ENCODE measurements around the gene YWHAE. TPM values are rescaled to one million over a fixed set of nuclear protein-coding genes. Genes with fewer than 3 reads are reported as not detected.

Gene YWHAE
- total and polyA plus RNA-seq, 9 of the 15 experiments (the other 6 are each of a cell fraction or from before 2014, with no cell fraction given), result 184 to 727 (median 448) TPM

GRCh38 chr17:1362964-1363363 is 37.1 kb downstream of the YWHAE start:
- DNase-seq (ENCODE audit: extremely low read depth in 1 of 4, low spot score in 3 of 4) (no peak), FAIRE-seq (no peak), ATAC-seq (no peak)
- Histone ChIP-seq H3K27me3 (ENCODE audit: control insufficient read depth in 2 of 2, insufficient read depth in 2 of 2, low read length in 2 of 2) (no peaks in the 10 kb centered on the region), H2AFZ (ENCODE audit: low read depth, low read length) (no peak overlapping the region), H3K9me1 (ENCODE audit: control insufficient read depth, insufficient read depth, low read length) (no peaks in the 10 kb centered on the region), H3K27ac (ENCODE audit: extremely low read depth, low read depth, low read length) (no peak overlapping the region), H3K9me3 (replicated peaks; ENCODE audit: control insufficient read depth, insufficient read depth, low read depth, low read length) (no peaks in the 10 kb centered on the region), H3K4me3 (no peak overlapping the region), H4K20me1 (replicated peaks; ENCODE audit: control insufficient read depth, insufficient read depth, low read length) (peaks cover 34% of the 10 kb centered on the region), H3K4me1 (replicated peaks in 1 of 2; ENCODE audit: control insufficient read depth in 2 of 2, insufficient read depth in 2 of 2, low read length in 2 of 2) (no peaks in the 10 kb centered on the region; a peak in 1 of 5 replicates), H3K4me2 (ENCODE audit: insufficient read depth, low read length) (no peak overlapping the region), H3K79me2 (ENCODE audit: control insufficient read depth, insufficient read depth, low read length) (peaks cover 87% of the 10 kb centered on the region), H3K36me3 (ENCODE audit: control insufficient read depth, insufficient read depth, low read length) (peaks cover 71% of the 10 kb centered on the region), H3K9ac (ENCODE audit: insufficient read depth in 1 of 2, low read depth in 2 of 2, low read length in 2 of 2) (no peak overlapping the region)
- no TSS peak for BruUV-seq (replicated peaks)
- WGBS (ENCODE audit: insufficient coverage, low coverage, missing lambda C conversion rate), result 89% methylated on average over 2 of the region's 3 CpGs
- intact Hi-C loops (cut with micrococcal nuclease), result no loop called here
- TF ChIP-seq FOS (IDR thresholded peaks at IDR 0.05; ENCODE audit: extremely low read depth, insufficient read length) (no peak), CBX1 (IDR thresholded peaks at IDR 0.05; ENCODE audit: low read depth) (no peak), HES1 (IDR thresholded peaks at IDR 0.05; ENCODE audit: low read depth) (no peak), ZNF436 (CRISPR knock-in tag; IDR thresholded peaks at IDR 0.05) (no peak)
- in situ Hi-C loops (cut with MboI), result no loop called here
- ChIA-PET POLR2A (interaction anchor here (0.9 to 1.8 kb wide), 2 partner anchors 17 to 76 kb away, joined by 6 read pairs; no protein-coding TSS in a partner anchor), CTCF (ENCODE audit: low intra/inter-chr PET ratio) (no interaction called here)

Data from K562 (cell line).